Panc1 (cell line): ENCODE data around the gene C1orf74.

ENCODE experiments used
- CTCF ChIP-seq: fragments of 450-650 bp; IDR thresholded peaks from 2 replicates; pipeline ENCODE4 v1.5.1; 2017; ENCODE audit warnings: mild to moderate bottlenecking
- REST ChIP-seq, 2 experiments: IDR thresholded peaks; 2 replicates each; pipeline ENCODE4 v1.6.1; 2011 to 2012; ENCODE audit warnings: low read depth in 2 of 2, control low read depth in 1 of 2, low read length in 1 of 2, mild to moderate bottlenecking in 1 of 2, moderate library complexity in 1 of 2; ENCODE audit not compliant: insufficient read depth in 1 of 2

- TF ChIP-seq CTCF = no peak
- no peak for TF ChIP-seq REST (IDR thresholded peaks at IDR 0.05; ENCODE audit: insufficient read depth in 1 of 2, low read depth in 2 of 2, low read length in 1 of 2)
Observed at GRCh38 chr1:209767096-209767495, 17.3 kb downstream of the C1orf74 start.
